ENCODE data around the gene ATP5MK. TPM values are rescaled to one million over a fixed set of nuclear protein-coding genes. Genes with fewer than 3 reads are reported as not detected.
"Not testable (repeated sequence)": the region's sequence is repeated elsewhere in the genome, so short reads cannot be mapped to it uniquely, and the experiment has no call there.

Gene ATP5MK
- polyA plus RNA-seq (ENCODE audit: insufficient read length in 4 of 4) = 100 to 1,000 TPM; 155 to 260 (median 219) TPM

- DNase-seq (ENCODE audit: low read depth in 4 of 4, low spot score in 3 of 4) = peak; percentile 91 to 97 (median 94)
Observed at GRCh38 chr10:103396067-103396788, at the start of gene ATP5MK, which contains the start of gene PDCD11. ATP5MK (minus strand) TSS chr10:103396475; CDS start chr10:103392457, 4,018 bp downstream. PDCD11 (plus strand) TSS chr10:103396626; CDS start chr10:103398427, 1,801 bp downstream.

- DNase-seq (ENCODE audit: low read depth in 4 of 4, low spot score in 3 of 4) = no peak
Observed at GRCh38 chr10:103445366-103445765, 49.1 kb upstream of the ATP5MK start.

GRCh38 chr10:103444478-103444877, 48.2 kb upstream of the ATP5MK start:
- no peak for DNase-seq (ENCODE audit: low read depth in 4 of 4, low spot score in 3 of 4)

GRCh38 chr10:103443475-103444185, 47.4 kb upstream of the ATP5MK start:
- no peak for DNase-seq (ENCODE audit: low read depth in 4 of 4, low spot score in 3 of 4)

- no peak for DNase-seq (ENCODE audit: low read depth in 4 of 4, low spot score in 3 of 4)
Observed at GRCh38 chr10:103442031-103442461, 45.8 kb upstream of the ATP5MK start.

- no peak for DNase-seq (ENCODE audit: low read depth in 4 of 4, low spot score in 3 of 4)
Observed at GRCh38 chr10:103441611-103442010, 45.3 kb upstream of the ATP5MK start.

GRCh38 chr10:103441206-103441605, 44.9 kb upstream of the ATP5MK start:
- no peak for DNase-seq (ENCODE audit: low read depth in 4 of 4, low spot score in 3 of 4)

GRCh38 chr10:103440416-103440815, 44.1 kb upstream of the ATP5MK start:
- DNase-seq (ENCODE audit: low read depth in 4 of 4, low spot score in 3 of 4) = no peak

- no peak for DNase-seq (ENCODE audit: low read depth in 4 of 4, low spot score in 3 of 4)
Observed at GRCh38 chr10:103439776-103440175, 43.5 kb upstream of the ATP5MK start.

- no peak for DNase-seq (ENCODE audit: low read depth in 4 of 4, low spot score in 3 of 4)
Observed at GRCh38 chr10:103433858-103434257, 37.6 kb upstream of the ATP5MK start.

- DNase-seq (ENCODE audit: low read depth in 4 of 4, low spot score in 3 of 4) = no peak
Observed at GRCh38 chr10:103431902-103432301, 35.6 kb upstream of the ATP5MK start.

- DNase-seq (ENCODE audit: low read depth in 4 of 4, low spot score in 3 of 4) = no peak
Observed at GRCh38 chr10:103429647-103430046, 33.4 kb upstream of the ATP5MK start.

GRCh38 chr10:103428989-103429643, 32.8 kb upstream of the ATP5MK start:
- DNase-seq (ENCODE audit: low read depth in 4 of 4, low spot score in 3 of 4) = no peak

GRCh38 chr10:103427866-103428265, 31.6 kb upstream of the ATP5MK start:
- no peak for DNase-seq (ENCODE audit: low read depth in 4 of 4, low spot score in 3 of 4)

GRCh38 chr10:103423748-103424147, 27.5 kb upstream of the ATP5MK start:
- no peak for DNase-seq (ENCODE audit: low read depth in 4 of 4, low spot score in 3 of 4)

GRCh38 chr10:103419101-103419500, 22.8 kb upstream of the ATP5MK start:
- DNase-seq (ENCODE audit: low read depth in 4 of 4, low spot score in 3 of 4) = no peak

GRCh38 chr10:103417601-103418000, 21.3 kb upstream of the ATP5MK start:
- DNase-seq (ENCODE audit: low read depth in 4 of 4, low spot score in 3 of 4) = no peak

- not testable (repeated sequence) for DNase-seq (ENCODE audit: low read depth in 4 of 4, low spot score in 3 of 4)
Observed at GRCh38 chr10:103417148-103417469, 20.8 kb upstream of the ATP5MK start.

- DNase-seq (ENCODE audit: low read depth in 4 of 4, low spot score in 3 of 4) = peak; percentile 29 to 58 (median 39)
Observed at GRCh38 chr10:103416436-103417147, 20.3 kb upstream of the ATP5MK start.

- DNase-seq (ENCODE audit: low read depth in 4 of 4, low spot score in 3 of 4) = no peak
Observed at GRCh38 chr10:103415581-103415980, 19.3 kb upstream of the ATP5MK start.

- DNase-seq (ENCODE audit: low read depth in 4 of 4, low spot score in 3 of 4) = no peak
Observed at GRCh38 chr10:103413564-103413963, 17.3 kb upstream of the ATP5MK start.

Data from left renal pelvis (tissue), 4 donors.